ENCODE measurements around the gene ARL16.

Gene ARL16

GRCh38 chr17:81691196-81691595 is 7.6 kb upstream of the ARL16 start:
- no peak overlapping the region for H3K4me3 ChIP-seq (replicated peaks; ENCODE audit: low read depth, low read length)
- no peak for TF ChIP-seq CTCF (IDR thresholded peaks at IDR 0.05; ENCODE audit: low read length, missing control alignments)
- no peak for DNase-seq (ENCODE audit: low read depth)

GRCh38 chr17:81690549-81690948 is 7.0 kb upstream of the ARL16 start:
- TF ChIP-seq CTCF (IDR thresholded peaks at IDR 0.05; ENCODE audit: low read length, missing control alignments), result no peak
- DNase-seq (ENCODE audit: low read depth), result no peak
- H3K4me3 ChIP-seq (replicated peaks; ENCODE audit: low read depth, low read length), result no peak overlapping the region

- TF ChIP-seq CTCF (IDR thresholded peaks at IDR 0.05; ENCODE audit: low read length, missing control alignments), result no peak
- H3K4me3 ChIP-seq (replicated peaks; ENCODE audit: low read depth, low read length), result no peak overlapping the region
- DNase-seq (ENCODE audit: low read depth), result no peak
Measured at GRCh38 chr17:81690066-81690465, 6.5 kb upstream of the ARL16 start.

GRCh38 chr17:81688616-81689015 is 5.0 kb upstream of the ARL16 start:
- TF ChIP-seq CTCF (IDR thresholded peaks at IDR 0.05; ENCODE audit: low read length, missing control alignments), result no peak
- no peak overlapping the region for H3K4me3 ChIP-seq (replicated peaks; ENCODE audit: low read depth, low read length)
- no peak for DNase-seq (ENCODE audit: low read depth)

GRCh38 chr17:81687770-81688541 is 4.4 kb upstream of the ARL16 start:
- no peak overlapping the region for H3K4me3 ChIP-seq (replicated peaks; ENCODE audit: low read depth, low read length)
- TF ChIP-seq CTCF (IDR thresholded peaks at IDR 0.05; ENCODE audit: low read length, missing control alignments), result no peak
- DNase-seq (ENCODE audit: low read depth), result no peak

- no peak for TF ChIP-seq CTCF (IDR thresholded peaks at IDR 0.05; ENCODE audit: low read length, missing control alignments)
- no peak for DNase-seq (ENCODE audit: low read depth)
- no peak overlapping the region for H3K4me3 ChIP-seq (replicated peaks; ENCODE audit: low read depth, low read length)
Measured at GRCh38 chr17:81686614-81687013, 3.0 kb upstream of the ARL16 start.

- TF ChIP-seq CTCF (IDR thresholded peaks at IDR 0.05; ENCODE audit: low read length, missing control alignments), result no peak
- DNase-seq (ENCODE audit: low read depth), result peak; percentile 46
- peak overlapping the region; percentile 87 for H3K4me3 ChIP-seq (replicated peaks; ENCODE audit: low read depth, low read length)
Measured at GRCh38 chr17:81685108-81685507, 1.5 kb upstream of the ARL16 start.

Measured in fibroblast of pulmonary artery (primary cell).